ENCODE results near the gene ERCC6L. TPM values are rescaled to one million over a fixed set of nuclear protein-coding genes. Genes with fewer than 3 reads are reported as not detected.
A peak's percentile ranks its signal among the peaks of the same experiment; 100 is the strongest.

ERCC6L gene
- total and polyA plus RNA-seq, 2 of the 4 experiments (the other 2 are of a cell fraction) = 2.3 to 5.4 TPM

GRCh38 chrX:72202792-72203401 lies 35.9 kb downstream of the ERCC6L start:
- H3K79me1 ChIP-seq (ENCODE audit: low read depth in 1 of 2, low read length in 2 of 2) = peaks cover 11 to 15% of the 10 kb centered on the region in 2 experiments
- no peak overlapping the region for H2AK5ac ChIP-seq (ENCODE audit: low read depth, low read length)
- no peak overlapping the region for H3K4me2 ChIP-seq (ENCODE audit: low read depth, low read length)
- H3K4ac ChIP-seq (ENCODE audit: low read depth, low read length) = peak overlapping the region; percentile 34; the same call in 1 of the 2 replicates
- H2BK20ac ChIP-seq (ENCODE audit: low read depth, low read length) = no peak overlapping the region
- intact Hi-C loops (cut with micrococcal nuclease) = no loop called here
- H3K9ac ChIP-seq (ENCODE audit: low read depth, low read length) = no peak overlapping the region
- peak overlapping the region; percentile 19; the same call in 1 of the 2 replicates for H4K91ac ChIP-seq (ENCODE audit: insufficient read depth, low read depth, low read length)
- ATAC-seq (ENCODE audit: low read depth) (no peak), DNase-seq (no peak)
- peak overlapping the region; percentile 1 to 51; a peak in 1 of 4 replicates for H4K8ac ChIP-seq (ENCODE audit: low read depth in 2 of 2, low read length in 2 of 2)
- no peaks in the 10 kb centered on the region for H3K9me3 ChIP-seq (ENCODE audit: control insufficient read depth, insufficient read depth, low read length)
- H2BK5ac ChIP-seq (ENCODE audit: low read depth, low read length, poor library complexity, severe bottlenecking) = no peak overlapping the region
- in situ Hi-C loops (cut with MboI; ENCODE audit: low sequenced_read_pairs) = no loop called here
- H3K4me1 ChIP-seq (ENCODE audit: control insufficient read depth, insufficient read depth, low read length) = no peaks in the 10 kb centered on the region
- H3K9me1 ChIP-seq (ENCODE audit: insufficient read depth, low read length) = no peaks in the 10 kb centered on the region
- no peaks in the 10 kb centered on the region; the same call in 1 of the 2 replicates for H3K27me3 ChIP-seq (ENCODE audit: control insufficient read depth, insufficient read depth, low read length)
- H2BK120ac ChIP-seq (ENCODE audit: low read depth, low read length) = no peak overlapping the region; the same call in 1 of the 2 replicates
- no peak overlapping the region for H3K56ac ChIP-seq (ENCODE audit: extremely low read depth, insufficient read depth, low read length)
- H3K14ac ChIP-seq (replicated peaks; ENCODE audit: low read depth, low read length) = 0 out of 2 replicates have a peak overlapping the region, but pooled peaks have one; percentile 2
- peaks cover 13% of the 10 kb centered on the region for H3K36me3 ChIP-seq (ENCODE audit: control insufficient read depth, insufficient read depth, low read length)
- no TSS peak for BruUV-seq (replicated peaks)
- WGBS, 2 experiments (ENCODE audit: extremely low coverage in 2 of 2, insufficient read length in 1 of 2) = no CpG with 5 or more reads among the region's 4 CpGs
- H4K20me1 ChIP-seq (ENCODE audit: insufficient read depth, low read length) = no peaks in the 10 kb centered on the region
- no peak overlapping the region for H3K23ac ChIP-seq (ENCODE audit: low read depth, low read length)
- no peak for TF ChIP-seq CHD1 (IDR thresholded peaks at IDR 0.05; ENCODE audit: low read depth, low read length)
- no peak for TF ChIP-seq MXI1 (IDR thresholded peaks at IDR 0.05; ENCODE audit: borderline replicate concordance, low read depth, low read length)
- no peak overlapping the region for H2BK15ac ChIP-seq (ENCODE audit: low read depth, low read length)
- dilution Hi-C loops (cut with HindIII; ENCODE audit: low sequenced_read_pairs, unreplicated experiment) = no loop called here
- ChIA-PET POLR2A (ENCODE audit: unreplicated experiment) (no interaction called here), CTCF (no interaction called here)
- no peak overlapping the region for H2AK9ac ChIP-seq (replicated peaks; ENCODE audit: low read depth, low read length, poor library complexity)
- no peak overlapping the region for H3K18ac ChIP-seq (ENCODE audit: low read depth, low read length)
- H4K5ac ChIP-seq (ENCODE audit: low read depth, low read length) = no peak overlapping the region
- H2AFZ ChIP-seq (replicated peaks; ENCODE audit: low read length, poor library complexity) = no peak overlapping the region
- H3K4me3 ChIP-seq (ENCODE audit: insufficient read depth, low read depth, low read length) = no peak overlapping the region
- H3K27ac ChIP-seq (ENCODE audit: insufficient read depth, low read length) = no peak overlapping the region

Data from IMR-90 (cell line).